ENCODE results near the gene CNTNAP2. TPM values are rescaled to one million over a fixed set of nuclear protein-coding genes. Genes with fewer than 3 reads are reported as not detected.

Gene CNTNAP2
- total RNA-seq, 1 experiment from 2014 or later, result 0.03 TPM

- Histone ChIP-seq H3K9me3 (ENCODE audit: control insufficient read depth, insufficient read depth, low read depth, low read length) (no peaks in the 10 kb centered on the region), H3K36me3 (ENCODE audit: control insufficient read depth, insufficient read depth, low read length) (no peaks in the 10 kb centered on the region), H3K27me3 (ENCODE audit: control insufficient read depth, insufficient read depth, low read length) (peaks cover 33% of the 10 kb centered on the region), H3K4me1 (ENCODE audit: control insufficient read depth, insufficient read depth, low read length) (no peaks in the 10 kb centered on the region), H3K27ac (ENCODE audit: low read length) (no peak overlapping the region), H3K4me3 (ENCODE audit: low read depth in 2 of 2, low read length in 2 of 2) (no peak overlapping the region)
- CTCF ChIA-PET, result no interaction called here
- TF ChIP-seq CTCF (IDR thresholded peaks at IDR 0.05) (no peak), POLR2AphosphoS5 (IDR thresholded peaks at IDR 0.05; ENCODE audit: low read depth, low read length) (no peak), REST (IDR thresholded peaks at IDR 0.05; ENCODE audit: insufficient read depth in 1 of 2, low read depth in 2 of 2, low read length in 1 of 2) (no peak), TCF7L2 (IDR thresholded peaks at IDR 0.05; ENCODE audit: low read depth, low read length) (no peak), SIN3A (IDR thresholded peaks at IDR 0.05; ENCODE audit: borderline replicate concordance, insufficient read depth, low read depth, low read length) (no peak)
- BruUV-seq (replicated peaks), result no TSS peak
- DNase-seq (ENCODE audit: low read depth, low spot score) (no peak), ATAC-seq (no peak)
- intact Hi-C loops (cut with micrococcal nuclease; ENCODE audit: unreplicated experiment) (no loop called here), in situ Hi-C loops (cut with HindIII; ENCODE audit: low pct_unique_long_range_greater_than_20kb, low sequenced_read_pairs) (no loop called here)
- POLR2A ChIA-PET, result no interaction called here
Measured at GRCh38 chr7:148398844-148399365, 2282.3 kb downstream of the CNTNAP2 start.

GRCh38 chr7:148400101-148400500 is 2283.5 kb downstream of the CNTNAP2 start:
- H3K27ac ChIP-seq (ENCODE audit: low read length), result no peak overlapping the region
- in situ Hi-C loops (cut with HindIII; ENCODE audit: low pct_unique_long_range_greater_than_20kb, low sequenced_read_pairs), result no loop called here
- H3K9me3 ChIP-seq (ENCODE audit: control insufficient read depth, insufficient read depth, low read depth, low read length), result no peaks in the 10 kb centered on the region
- no peak overlapping the region for H3K4me3 ChIP-seq (ENCODE audit: low read depth in 2 of 2, low read length in 2 of 2)
- ChIA-PET POLR2A (no interaction called here), CTCF (no interaction called here)
- BruUV-seq (replicated peaks), result no TSS peak
- H3K4me1 ChIP-seq (ENCODE audit: control insufficient read depth, insufficient read depth, low read length), result no peaks in the 10 kb centered on the region
- DNase-seq (ENCODE audit: low read depth, low spot score), result no peak
- ATAC-seq, result no peak
- TF ChIP-seq REST (IDR thresholded peaks at IDR 0.05; ENCODE audit: insufficient read depth in 1 of 2, low read depth in 2 of 2, low read length in 1 of 2), result no peak
- no peak for TF ChIP-seq TCF7L2 (IDR thresholded peaks at IDR 0.05; ENCODE audit: low read depth, low read length)
- no peak for TF ChIP-seq SIN3A (IDR thresholded peaks at IDR 0.05; ENCODE audit: borderline replicate concordance, insufficient read depth, low read depth, low read length)
- TF ChIP-seq CTCF (IDR thresholded peaks at IDR 0.05), result no peak
- TF ChIP-seq POLR2AphosphoS5 (IDR thresholded peaks at IDR 0.05; ENCODE audit: low read depth, low read length), result no peak
- H3K27me3 ChIP-seq (ENCODE audit: control insufficient read depth, insufficient read depth, low read length), result peaks cover 29% of the 10 kb centered on the region
- intact Hi-C loops (cut with micrococcal nuclease; ENCODE audit: unreplicated experiment), result no loop called here
- no peaks in the 10 kb centered on the region for H3K36me3 ChIP-seq (ENCODE audit: control insufficient read depth, insufficient read depth, low read length)
